K562 (cell line): ENCODE measurements around the gene POMGNT1. TPM values are rescaled to one million over a fixed set of nuclear protein-coding genes. Genes with fewer than 3 reads are reported as not detected.

Source experiments
- ARID1B ChIP-seq: fragments of 450-650 bp; IDR thresholded peaks from 2 replicates; pipeline ENCODE4 v1.6.1; 2016; ENCODE audit warnings: antibody characterized with exemption, mild to moderate bottlenecking, inconsistent platforms
- CHD7 ChIP-seq: fragments of 200-600 bp; sonication (generic); IDR thresholded peaks from one replicate; pipeline ENCODE4 v1.6.1; 2012; ENCODE audit warnings: mild to moderate bottlenecking, low read depth, low read length, inconsistent platforms
- CTBP1 ChIP-seq: fragments of 450-650 bp; IDR thresholded peaks from 2 replicates; pipeline ENCODE4 v1.6.1; 2016; ENCODE audit warnings: borderline replicate concordance
- HOXB6 ChIP-seq: fragments of 250-450 bp; sonication (Bioruptor Pico); IDR thresholded peaks from 2 replicates; pipeline ENCODE4 v1.5.1; 2022; ENCODE audit warnings: mild to moderate bottlenecking, borderline replicate concordance
- MEIS2 ChIP-seq: fragments of 450-650 bp; IDR thresholded peaks from 2 replicates; pipeline ENCODE4 v1.6.1; 2014; ENCODE audit warnings: mild to moderate bottlenecking; ENCODE audit not compliant: partially characterized antibody
- RB1 ChIP-seq: fragments of 450-650 bp; IDR thresholded peaks from 2 replicates; pipeline ENCODE4 v1.6.1; 2017; ENCODE audit warnings: low read depth, mild to moderate bottlenecking
- SIN3B ChIP-seq: fragments of 450-650 bp; IDR thresholded peaks from 2 replicates; pipeline ENCODE4 v1.6.1; 2017; ENCODE audit warnings: low read depth, mild to moderate bottlenecking, moderate library complexity
- UBTF ChIP-seq, 2 experiments: IDR thresholded peaks; 2 replicates each; pipeline ENCODE4 v1.6.1; 2012; ENCODE audit warnings: improper control_type of control experiment in 2 of 2, low read depth in 2 of 2, low read length in 2 of 2, borderline replicate concordance in 1 of 2
- ZNF347 ChIP-seq: fragments of 450-650 bp; formaldehyde crosslinking; IDR thresholded peaks from 2 replicates; pipeline ENCODE4 v1.4.0; 2020; ENCODE audit warnings: low read depth, mild to moderate bottlenecking, moderate library complexity
- ZNF384 ChIP-seq: IDR thresholded peaks from 2 replicates; pipeline ENCODE4 v1.6.1; 2012; ENCODE audit warnings: low read depth, low read length, improper control_type of control experiment
- ZNF707 ChIP-seq: fragments of 250-450 bp; sonication (Bioruptor Pico); conservative IDR thresholded peaks from 2 replicates; pipeline ENCODE4 v1.8.0; 2022; ENCODE audit warnings: inconsistent platforms, mild to moderate bottlenecking, moderate library complexity
- polyA plus RNA-seq, 8 experiments: library from polyadenylated mRNA; depleted of rRNA in 4 of 8; stranded (reverse) in 5 of 8; unstranded in 3 of 8; fragments of >200 nt; fragmentation: Nextera tagmentation in 2 of 8; fragmentation: Illumina TruSeq in 1 of 8; extraction: Ambion mirVana in 2 of 8; extraction: Trizol in 1 of 8; gene quantifications; 2 replicates each; pipeline versions ENCODE4 v1.2.1 to v1.2.3, GENCODE V29; 2011 to 2014; ENCODE audit warnings: inconsistent platforms in 1 of 8, missing spikeins in 1 of 8
- total RNA-seq, 7 experiments: library from RNA; depleted of rRNA in 6 of 7; stranded (reverse); fragments of >200 nt in 6 of 7; fragmentation: Illumina TruSeq in 2 of 7; extraction: Trizol in 2 of 7; gene quantifications; 2 replicates each; pipeline versions ENCODE4 v1.2.1 to v1.2.3, GENCODE V29; 2011 to 2021; ENCODE audit warnings: low replicate concordance in 1 of 7

Gene POMGNT1
- total and polyA plus RNA-seq, 9 of the 15 experiments (the other 6 are each of a cell fraction or from before 2014, with no cell fraction given), result 14.1 to 58.9 (median 37.8) TPM

GRCh38 chr1:46247436-46248121 lies 49.3 kb upstream of the POMGNT1 start, which contains the start of gene RAD54L (continued):
- TF ChIP-seq UBTF (IDR thresholded peaks at IDR 0.05; ENCODE audit: borderline replicate concordance in 1 of 2, low read depth in 2 of 2, low read length in 2 of 2) (no peak), ARID1B (no peak), ZNF347 (CRISPR knock-in tag) (no peak), RB1 (peak; percentile 100), ZNF384 (no peak), CTBP1 (no peak), ZNF707 (CRISPR knock-in tag) (no peak), MEIS2 (no peak), SIN3B (peak; percentile 90), HOXB6 (CRISPR knock-in tag) (no peak), CHD7 (no peak)
